ENCODE measurements around the gene PLCB4. TPM values are rescaled to one million over a fixed set of nuclear protein-coding genes. Genes with fewer than 3 reads are reported as not detected.

Gene PLCB4
- total RNA-seq, 1 experiment from 2014 or later: 10.1 TPM

GRCh38 chr20:9495701-9496100, 426.8 kb downstream of the PLCB4 start:
- Histone ChIP-seq H3K56ac (ENCODE audit: insufficient read length, low read depth, low read length) (no peak overlapping the region), H3K23me2 (ENCODE audit: insufficient read length, low read depth, low read length, poor library complexity, severe bottlenecking) (no peaks in the 10 kb centered on the region), H4K91ac (ENCODE audit: insufficient read length, low read depth, low read length) (no peak overlapping the region), H3K4me1 (ENCODE audit: insufficient read depth, low read length) (no peaks in the 10 kb centered on the region), H3K9ac (ENCODE audit: extremely low read depth, insufficient read length, low read length) (no peak overlapping the region), H4K20me1 (ENCODE audit: control insufficient read depth, insufficient read depth, insufficient read length) (no peaks in the 10 kb centered on the region), H2AFZ (ENCODE audit: low read length) (no peak overlapping the region), H3K27me3 (ENCODE audit: insufficient read depth, low read length) (no peaks in the 10 kb centered on the region), H3K23ac (ENCODE audit: insufficient read length, low read depth, low read length) (no peak overlapping the region), H3K4ac (ENCODE audit: low read depth, low read length) (no peak overlapping the region), H2BK12ac (ENCODE audit: insufficient read length, low read depth, low read length) (no peak overlapping the region), H3T11ph (ENCODE audit: low read length) (no peak overlapping the region), H3K14ac (ENCODE audit: insufficient read depth, low read length) (no peak overlapping the region; the same call in 1 of the 2 replicates), H2BK120ac (ENCODE audit: low read depth, low read length, poor library complexity, severe bottlenecking) (no peak overlapping the region), H4K5ac (ENCODE audit: insufficient read length, low read depth, low read length) (no peak overlapping the region), H2BK20ac (ENCODE audit: low read depth, low read length, poor library complexity, severe bottlenecking) (no peak overlapping the region), H2BK5ac (ENCODE audit: insufficient read length, low read length) (no peak overlapping the region), H3K79me1 (ENCODE audit: insufficient read depth, low read depth, low read length, poor library complexity, severe bottlenecking) (no peaks in the 10 kb centered on the region), H3K9me3 (ENCODE audit: control insufficient read depth, low read depth, low read length) (no peaks in the 10 kb centered on the region), H3K4me2 (ENCODE audit: insufficient read depth, insufficient read length, low read length) (no peak overlapping the region), H2BK15ac (ENCODE audit: low read depth, low read length) (no peak overlapping the region), H4K8ac (replicated peaks; ENCODE audit: insufficient read length, low read depth, low read length) (no peak overlapping the region), H3K18ac (ENCODE audit: insufficient read length, low read depth, low read length) (no peak overlapping the region), H2AK5ac (ENCODE audit: insufficient read length, low read length) (no peak overlapping the region), H3K27ac (ENCODE audit: insufficient read length, low read depth, low read length) (no peak overlapping the region), H3K79me2 (ENCODE audit: insufficient read depth, low read length) (no peaks in the 10 kb centered on the region)
- H3K36me3 Mint-ChIP-seq (ENCODE audit: insufficient read depth in 1 of 3, low read depth in 3 of 3): no peaks in the 10 kb centered on the region
- DNase-seq: no peak
- no peaks in the 10 kb centered on the region; a peak in 1 of 4 replicates for H3K4me1 Mint-ChIP-seq
- WGBS (ENCODE audit: extremely low coverage, insufficient read length, low lambda C conversion rate): no CpG with 5 or more reads among the region's 2 CpGs
- H3K9me3 Mint-ChIP-seq: no peaks in the 10 kb centered on the region
- no peak overlapping the region for H3K4me3 Mint-ChIP-seq
- TF ChIP-seq, protein P1, sequence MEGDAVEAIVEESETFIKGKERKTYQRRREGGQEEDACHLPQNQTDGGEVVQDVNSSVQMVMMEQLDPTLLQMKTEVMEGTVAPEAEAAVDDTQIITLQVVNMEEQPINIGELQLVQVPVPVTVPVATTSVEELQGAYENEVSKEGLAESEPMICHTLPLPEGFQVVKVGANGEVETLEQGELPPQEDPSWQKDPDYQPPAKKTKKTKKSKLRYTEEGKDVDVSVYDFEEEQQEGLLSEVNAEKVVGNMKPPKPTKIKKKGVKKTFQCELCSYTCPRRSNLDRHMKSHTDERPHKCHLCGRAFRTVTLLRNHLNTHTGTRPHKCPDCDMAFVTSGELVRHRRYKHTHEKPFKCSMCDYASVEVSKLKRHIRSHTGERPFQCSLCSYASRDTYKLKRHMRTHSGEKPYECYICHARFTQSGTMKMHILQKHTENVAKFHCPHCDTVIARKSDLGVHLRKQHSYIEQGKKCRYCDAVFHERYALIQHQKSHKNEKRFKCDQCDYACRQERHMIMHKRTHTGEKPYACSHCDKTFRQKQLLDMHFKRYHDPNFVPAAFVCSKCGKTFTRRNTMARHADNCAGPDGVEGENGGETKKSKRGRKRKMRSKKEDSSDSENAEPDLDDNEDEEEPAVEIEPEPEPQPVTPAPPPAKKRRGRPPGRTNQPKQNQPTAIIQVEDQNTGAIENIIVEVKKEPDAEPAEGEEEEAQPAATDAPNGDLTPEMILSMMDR (conservative IDR thresholded peaks at IDR 0.05): no peak
- H3K27ac Mint-ChIP-seq: no peak overlapping the region
- no peaks in the 10 kb centered on the region; the same call in 1 of the 2 replicates for H3K27me3 Mint-ChIP-seq (ENCODE audit: low read depth)
